CD4-positive, alpha-beta T cell (primary cell): ENCODE data around the gene FCHO2. TPM values are rescaled to one million over a fixed set of nuclear protein-coding genes. Genes with fewer than 3 reads are reported as not detected.
A peak's percentile ranks its signal among the peaks of the same experiment; 100 is the strongest.

Experiments used
- ATAC-seq: fragments of 200-7000 bp; cut with Tn5 transposase; one replicate; pipeline ENCODE4 v1.10.0; 2022; ENCODE audit warnings: mild to moderate bottlenecking; ENCODE audit not compliant: poor library complexity
- CTCF ChIA-PET: fragments of 350-600 bp; sonication (Branson Sonifier 250); formaldehyde crosslinking; loops from one replicate; lab custom pipeline; 2021; ENCODE audit warnings: antibody characterized with exemption, inconsistent platforms; lab: Charles Lee
- POLR2A ChIA-PET: fragments of 350-600 bp; sonication (Branson Sonifier 250); formaldehyde crosslinking; loops from one replicate; lab custom pipeline; 2021; ENCODE audit warnings: antibody characterized with exemption, inconsistent platforms; lab: Charles Lee
- DNase-seq, 14 experiments: peaks; one replicate each; pipeline ENCODE4 v3.0.0-alpha.2; 2013 to 2020; ENCODE audit warnings: mixed read lengths in 2 of 14
- H3K27ac ChIP-seq, 2 donors: one replicate each; pipeline versions ENCODE4 v1.5.1 to v1.7.0; 2013; ENCODE audit warnings: low read length in 2 of 2, low read depth in 1 of 2, mild to moderate bottlenecking in 1 of 2
- H3K27me3 ChIP-seq, 2 experiments: 1 replicate in 1 of 2; 2 replicates in 1 of 2; pipeline versions ENCODE4 v1.6.1 to v1.7.0; 2013; ENCODE audit warnings: low read length in 2 of 2, control low read depth in 1 of 2, mild to moderate bottlenecking in 1 of 2, moderate library complexity in 1 of 2; ENCODE audit not compliant: insufficient read depth in 2 of 2, control insufficient read depth in 1 of 2
- H3K36me3 ChIP-seq: one replicate; pipeline ENCODE4 v1.6.1; 2013; ENCODE audit warnings: low read length, control low read depth; ENCODE audit not compliant: insufficient read depth
- H3K4me1 ChIP-seq: one replicate; pipeline ENCODE4 v1.6.1; 2013; ENCODE audit warnings: low read length, control low read depth; ENCODE audit not compliant: insufficient read depth
- H3K4me3 ChIP-seq: one replicate; pipeline ENCODE4 v1.5.1; 2013; ENCODE audit warnings: mild to moderate bottlenecking, low read length, moderate library complexity
- H3K9me3 ChIP-seq, 2 experiments: 1 replicate in 1 of 2; 2 replicates in 1 of 2; pipeline versions ENCODE4 v1.6.1 to v1.7.0; 2013; ENCODE audit warnings: low read length in 2 of 2, mild to moderate bottlenecking in 2 of 2, control low read depth in 1 of 2, moderate library complexity in 1 of 2; ENCODE audit not compliant: control insufficient read depth in 1 of 2, insufficient read depth in 1 of 2
- H3K27ac Mint-ChIP-seq: one replicate; pipeline ENCODE4 v1.8.0; 2020; ENCODE audit warnings: mixed read lengths
- H3K27me3 Mint-ChIP-seq: one replicate; pipeline ENCODE4 v1.8.0; 2021; ENCODE audit warnings: mixed read lengths
- H3K36me3 Mint-ChIP-seq: one replicate; pipeline ENCODE4 v1.8.0; 2021; ENCODE audit warnings: low read depth, mixed read lengths
- H3K4me1 Mint-ChIP-seq: one replicate; pipeline ENCODE4 v1.8.0; 2021; ENCODE audit warnings: low read depth, mixed read lengths
- H3K4me3 Mint-ChIP-seq: one replicate; pipeline ENCODE4 v1.8.0; 2020; ENCODE audit warnings: mild to moderate bottlenecking, mixed read lengths
- H3K9me3 Mint-ChIP-seq: one replicate; pipeline ENCODE4 v1.8.0; 2020; ENCODE audit warnings: mixed read lengths
- CTCF ChIP-seq: fragments of 200-600 bp; IDR thresholded peaks from one replicate; pipeline ENCODE4 v1.8.0; 2022; ENCODE audit warnings: antibody characterized with exemption, mild to moderate bottlenecking
- intact Hi-C, 2 experiments: fragments of 100-400 bp; cut with DNase I in 1 of 2; cut with micrococcal nuclease in 1 of 2; formaldehyde crosslinking; loops; one replicate each; pipeline versions ENCODE4 v1.15.1 to v1.9.0; 2023 to 2025; cut with DNase I, micrococcal nuclease
- total RNA-seq, 174 experiments: library from RNA in 2 of 174; stranded (reverse) in 2 of 174; gene quantifications; one replicate each; pipeline ENCODE4 v1.2.3 and lab custom pipeline; 2021 to 2026

Gene FCHO2
- total RNA-seq, 2 experiments from 2014 or later, result 2.0 to 2.6 TPM

DNA sequence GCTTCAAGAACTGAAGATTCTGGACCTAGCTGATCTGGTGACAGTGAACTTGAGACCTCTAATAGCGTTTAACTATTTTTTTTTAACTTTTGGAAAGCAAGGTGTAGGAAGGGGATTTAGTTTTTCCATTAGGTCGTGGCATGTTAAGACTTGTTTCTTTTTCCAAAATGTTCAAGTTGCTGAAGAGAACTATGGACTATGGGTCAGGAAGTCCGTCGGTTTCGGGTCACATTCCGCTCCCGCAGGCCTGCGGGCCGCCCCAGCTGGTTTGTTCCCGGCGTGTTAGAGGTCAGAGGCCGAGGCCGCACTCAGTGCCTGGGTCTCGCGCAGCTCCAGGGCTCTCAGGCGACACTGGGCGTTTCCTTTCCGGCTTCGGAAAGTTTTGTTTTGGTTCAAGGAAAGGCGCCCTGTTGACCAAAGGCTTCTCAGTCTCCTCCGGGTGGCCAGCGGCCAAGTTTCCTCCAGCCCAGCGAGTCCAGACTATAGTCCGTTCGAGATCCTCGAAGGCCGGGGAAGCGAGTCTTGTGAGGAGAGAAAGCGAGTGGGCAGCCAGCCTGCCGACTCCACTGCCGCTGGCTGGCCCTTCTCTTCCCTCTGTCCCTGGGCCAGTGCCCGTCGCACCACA is 586 bp upstream of the FCHO2 start:
- no peak for TF ChIP-seq CTCF
- peaks cover 14% of the 10 kb centered on the region for H3K36me3 Mint-ChIP-seq
- peaks cover 11% of the 10 kb centered on the region for H3K4me1 ChIP-seq
- intact Hi-C loops, result loop anchor here (5.0 to 10.0 kb wide), 6 partner anchors 110 to 640 kb away; partner anchors contain the start of gene TNPO1 (in 1 of the 2)
- H3K4me1 Mint-ChIP-seq, result peaks cover 18% of the 10 kb centered on the region
- peaks cover 68% of the 10 kb centered on the region for H3K27me3 Mint-ChIP-seq
- POLR2A ChIA-PET, result interaction anchor here (1.2 kb wide), 1 partner anchor 635 kb away, joined by 4 read pairs; the partner anchor contains the start of genes MRPS27 and PTCD2
- no peaks in the 10 kb centered on the region for H3K9me3 Mint-ChIP-seq
- peak overlapping the region; percentile 73 for H3K27ac Mint-ChIP-seq
- ATAC-seq, result peak; percentile 9
- peaks cover 2 to 33% of the 10 kb centered on the region in 2 experiments for H3K27me3 ChIP-seq
- H3K4me3 ChIP-seq, result peak overlapping the region; percentile 92
- CTCF ChIA-PET, result interaction anchor here (0.9 to 2.3 kb wide), 6 partner anchors 11 to 500 kb away, joined by 3 to 7 read pairs (median 4); no protein-coding TSS in a partner anchor
- peaks cover 0 to 6% of the 10 kb centered on the region in 2 experiments for H3K9me3 ChIP-seq
- no peaks in the 10 kb centered on the region for H3K36me3 ChIP-seq
- peak in 2 of 14 experiments; percentile 3 to 7 for DNase-seq
- H3K4me3 Mint-ChIP-seq, result peak overlapping the region; percentile 98
- H3K27ac ChIP-seq, result no peak overlapping the region

GRCh38 chr5:72956324-72957140 is 691 bp downstream of the FCHO2 start:
- H3K27ac Mint-ChIP-seq, result peak overlapping the region; percentile 28
- H3K36me3 ChIP-seq, result no peaks in the 10 kb centered on the region
- peaks cover 11% of the 10 kb centered on the region for H3K4me1 ChIP-seq
- H3K9me3 Mint-ChIP-seq, result no peaks in the 10 kb centered on the region
- H3K36me3 Mint-ChIP-seq, result peaks cover 14% of the 10 kb centered on the region
- peaks cover 67% of the 10 kb centered on the region for H3K27me3 Mint-ChIP-seq
- peaks cover 2 to 33% of the 10 kb centered on the region in 2 experiments for H3K27me3 ChIP-seq
- H3K27ac ChIP-seq, result no peak overlapping the region
- peaks cover 0 to 6% of the 10 kb centered on the region in 2 experiments for H3K9me3 ChIP-seq
- CTCF ChIA-PET, result interaction anchor here (0.7 to 2.3 kb wide), 8 partner anchors 10 to 499 kb away, joined by 3 to 7 read pairs (median 3); no protein-coding TSS in a partner anchor
- DNase-seq (peak in 10 of 14 experiments; percentile 3 to 56 (median 14)), ATAC-seq (peak; percentile 18)
- POLR2A ChIA-PET, result interaction anchor here (0.6 to 1.2 kb wide), 5 partner anchors 139 to 636 kb away, joined by 3 to 6 read pairs (median 4); partner anchors contain the start of genes BTF3, MRPS27, PTCD2 and TNPO1
- TF ChIP-seq CTCF, result no peak
- H3K4me3 Mint-ChIP-seq, result peak overlapping the region; percentile 90
- H3K4me3 ChIP-seq, result peak overlapping the region; percentile 92
- intact Hi-C loops, result loop anchor here (2.0 to 10.0 kb wide), 7 partner anchors 112 to 642 kb away; partner anchors contain the start of genes FOXD1 (in 1 of the 2) and TNPO1 (in 1 of the 2)
- H3K4me1 Mint-ChIP-seq, result peaks cover 18% of the 10 kb centered on the region

DNA sequence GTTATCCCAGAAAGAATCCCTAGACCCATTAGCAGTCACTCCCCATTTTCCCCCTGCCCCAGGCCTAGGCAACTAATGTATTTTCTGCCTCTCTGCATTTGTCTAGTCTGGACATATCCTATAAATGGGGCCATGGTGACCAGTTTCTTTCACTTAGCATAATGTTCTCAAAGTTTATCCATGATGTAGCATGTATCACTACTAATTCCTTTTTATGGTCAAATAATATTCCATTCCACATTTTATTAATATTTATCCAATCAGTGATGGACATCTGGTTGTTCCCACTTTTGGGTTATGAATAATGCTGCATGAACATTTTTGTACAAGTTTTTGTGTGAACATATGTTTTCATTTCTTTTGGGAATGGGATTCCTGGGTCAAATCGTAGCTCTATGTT is 1.5 kb downstream of the FCHO2 start:
- ATAC-seq (no peak), DNase-seq (no peak)
- no peak overlapping the region for H3K4me3 ChIP-seq
- peaks cover 2 to 33% of the 10 kb centered on the region in 2 experiments for H3K27me3 ChIP-seq
- intact Hi-C loops, result loop anchor here (2.0 to 10.0 kb wide), 7 partner anchors 113 to 643 kb away; partner anchors contain the start of genes FOXD1 (in 1 of the 2) and TNPO1 (in 1 of the 2)
- ChIA-PET CTCF (no interaction called here), POLR2A (interaction anchor here (0.8 kb wide), 1 partner anchor 541 kb away, joined by 4 read pairs; the partner anchor contains the start of gene BTF3)
- peaks cover 14% of the 10 kb centered on the region for H3K36me3 Mint-ChIP-seq
- H3K4me1 Mint-ChIP-seq, result peaks cover 18% of the 10 kb centered on the region
- peaks cover 68% of the 10 kb centered on the region for H3K27me3 Mint-ChIP-seq
- peak overlapping the region; percentile 90 for H3K4me3 Mint-ChIP-seq
- H3K9me3 ChIP-seq, result peaks cover 0 to 6% of the 10 kb centered on the region in 2 experiments
- H3K9me3 Mint-ChIP-seq, result no peaks in the 10 kb centered on the region
- no peaks in the 10 kb centered on the region for H3K36me3 ChIP-seq
- no peak overlapping the region for H3K27ac Mint-ChIP-seq
- no peak overlapping the region for H3K27ac ChIP-seq
- H3K4me1 ChIP-seq, result peaks cover 11% of the 10 kb centered on the region
- TF ChIP-seq CTCF, result no peak
